ENCODE results near the gene NEMP1. TPM values are rescaled to one million over a fixed set of nuclear protein-coding genes. Genes with fewer than 3 reads are reported as not detected.
A peak's percentile ranks its signal among the peaks of the same experiment; 100 is the strongest.

Gene NEMP1
- total and polyA plus RNA-seq, 2 of the 13 experiments (the other 11 are each of a cell fraction or from before 2014, with no cell fraction given) = 11.4 to 12.9 TPM

DNA sequence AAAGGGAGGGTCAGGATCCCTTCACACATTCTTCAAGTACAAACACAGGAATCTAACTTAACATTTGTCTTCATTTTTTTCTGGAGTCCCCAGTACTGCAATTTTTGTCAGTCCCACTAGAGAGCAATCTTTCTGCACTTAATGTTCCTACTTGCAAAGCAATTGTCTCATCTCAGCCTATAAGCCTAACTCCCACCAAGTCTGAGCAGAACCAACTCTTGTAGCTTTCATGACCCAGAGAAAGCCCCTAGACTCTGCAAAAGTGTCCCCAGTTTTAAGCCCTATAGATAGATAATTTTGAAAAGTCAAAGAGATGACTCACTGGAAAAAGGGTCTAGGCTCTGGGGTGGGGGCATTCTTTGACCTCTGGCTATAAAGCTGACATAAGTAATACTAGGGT lies 70.4 kb downstream of the NEMP1 start:
- peaks cover 14% of the 10 kb centered on the region for H3K79me2 ChIP-seq (ENCODE audit: insufficient read depth, low read length)
- H3K36me3 ChIP-seq (replicated peaks in 1 of 2; ENCODE audit: control insufficient read depth in 1 of 2, insufficient read depth in 2 of 2, low read length in 2 of 2) = peaks cover 6 to 16% of the 10 kb centered on the region in 2 experiments
- H4K20me1 ChIP-seq (ENCODE audit: insufficient read depth, low read length) = no peaks in the 10 kb centered on the region
- no peaks in the 10 kb centered on the region for H3K9me3 ChIP-seq (ENCODE audit: low read length)
- POLR2A ChIA-PET = interaction anchor here (1.1 to 1.7 kb wide), 2 partner anchors 10 to 41 kb away, joined by 5 to 7 read pairs; no protein-coding TSS in a partner anchor
- DNase-seq (ENCODE audit: low spot score) (peak; percentile 59), FAIRE-seq (peak; percentile 85), ATAC-seq (peak; percentile 49)
- H3K9ac ChIP-seq (ENCODE audit: insufficient read depth, low read depth, low read length) = no peak overlapping the region
- BruUV-seq (replicated peaks) = no TSS peak
- H3K4me2 ChIP-seq (ENCODE audit: low read depth, low read length) = peak overlapping the region; percentile 66; the same call in 1 of the 2 replicates
- H3K4me3 ChIP-seq (replicated peaks in 1 of 3; ENCODE audit: insufficient read depth in 1 of 3, low read depth in 2 of 3, low read length in 3 of 3) = no peak overlapping the region
- H3K27me3 ChIP-seq (ENCODE audit: control insufficient read depth in 1 of 2, insufficient read depth in 2 of 2, low read length in 2 of 2) = peaks cover 3 to 9% of the 10 kb centered on the region in 2 experiments; a peak in 3 of 5 replicates
- CTCF ChIA-PET (ENCODE audit: low intra/inter-chr PET ratio, low total read pairs) = interaction anchor here (1.1 to 4.6 kb wide), 3 partner anchors 54 to 104 kb away, joined by 3 to 72 read pairs (median 4); no protein-coding TSS in a partner anchor
- no peak overlapping the region for H2AFZ ChIP-seq (ENCODE audit: low read length)
- H3K4me1 ChIP-seq (ENCODE audit: insufficient read depth, low read length) = peaks cover 42% of the 10 kb centered on the region
- in situ Hi-C loops (cut with HindIII; ENCODE audit: extremely low pct_ligation_motif_present, low pct_unique_long_range_greater_than_20kb) (loop anchor here (5.0 kb wide), 2 partner anchors 44 to 104 kb away; partner anchors contain the start of genes MYO1A and STAT6), intact Hi-C loops (cut with micrococcal nuclease; ENCODE audit: unreplicated experiment) (loop anchor here (1.0 to 2.0 kb wide), 2 partner anchors 54 to 105 kb away; no protein-coding TSS in a partner anchor)
- H3K27ac ChIP-seq (ENCODE audit: extremely low read length, insufficient read depth, low read length) = no peak overlapping the region
- TF ChIP-seq, protein P1, sequence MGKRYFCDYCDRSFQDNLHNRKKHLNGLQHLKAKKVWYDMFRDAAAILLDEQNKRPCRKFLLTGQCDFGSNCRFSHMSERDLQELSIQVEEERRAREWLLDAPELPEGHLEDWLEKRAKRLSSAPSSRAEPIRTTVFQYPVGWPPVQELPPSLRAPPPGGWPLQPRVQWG (CRISPR knock-in tag; IDR thresholded peaks at IDR 0.05; ENCODE audit: borderline replicate concordance, low read depth) = no peak
- TF ChIP-seq EP300 (IDR thresholded peaks at IDR 0.05; ENCODE audit: low read depth in 2 of 2, low read length in 2 of 2) (no peak), EP300 (CRISPR knock-in tag; IDR thresholded peaks at IDR 0.05; ENCODE audit: borderline replicate concordance) (no peak), ZNF672 (CRISPR knock-in tag; IDR thresholded peaks at IDR 0.05) (no peak), REPIN1 (CRISPR knock-in tag; IDR thresholded peaks at IDR 0.05; ENCODE audit: borderline replicate concordance, low read depth) (no peak), NFYC (CRISPR knock-in tag; IDR thresholded peaks at IDR 0.05) (no peak), ZSCAN22 (CRISPR knock-in tag; IDR thresholded peaks at IDR 0.05) (no peak), KLF15 (CRISPR knock-in tag; IDR thresholded peaks at IDR 0.05; ENCODE audit: borderline replicate concordance) (no peak), STAG1 (CRISPR knock-in tag; IDR thresholded peaks at IDR 0.05) (peak; percentile 77), MTA3 (CRISPR knock-in tag; IDR thresholded peaks at IDR 0.05) (no peak)
- TF ChIP-seq, protein P2, sequence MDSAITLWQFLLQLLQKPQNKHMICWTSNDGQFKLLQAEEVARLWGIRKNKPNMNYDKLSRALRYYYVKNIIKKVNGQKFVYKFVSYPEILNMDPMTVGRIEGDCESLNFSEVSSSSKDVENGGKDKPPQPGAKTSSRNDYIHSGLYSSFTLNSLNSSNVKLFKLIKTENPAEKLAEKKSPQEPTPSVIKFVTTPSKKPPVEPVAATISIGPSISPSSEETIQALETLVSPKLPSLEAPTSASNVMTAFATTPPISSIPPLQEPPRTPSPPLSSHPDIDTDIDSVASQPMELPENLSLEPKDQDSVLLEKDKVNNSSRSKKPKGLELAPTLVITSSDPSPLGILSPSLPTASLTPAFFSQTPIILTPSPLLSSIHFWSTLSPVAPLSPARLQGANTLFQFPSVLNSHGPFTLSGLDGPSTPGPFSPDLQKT (CRISPR knock-in tag; IDR thresholded peaks at IDR 0.05; ENCODE audit: borderline replicate concordance) = no peak
- TF ChIP-seq, protein P3, sequence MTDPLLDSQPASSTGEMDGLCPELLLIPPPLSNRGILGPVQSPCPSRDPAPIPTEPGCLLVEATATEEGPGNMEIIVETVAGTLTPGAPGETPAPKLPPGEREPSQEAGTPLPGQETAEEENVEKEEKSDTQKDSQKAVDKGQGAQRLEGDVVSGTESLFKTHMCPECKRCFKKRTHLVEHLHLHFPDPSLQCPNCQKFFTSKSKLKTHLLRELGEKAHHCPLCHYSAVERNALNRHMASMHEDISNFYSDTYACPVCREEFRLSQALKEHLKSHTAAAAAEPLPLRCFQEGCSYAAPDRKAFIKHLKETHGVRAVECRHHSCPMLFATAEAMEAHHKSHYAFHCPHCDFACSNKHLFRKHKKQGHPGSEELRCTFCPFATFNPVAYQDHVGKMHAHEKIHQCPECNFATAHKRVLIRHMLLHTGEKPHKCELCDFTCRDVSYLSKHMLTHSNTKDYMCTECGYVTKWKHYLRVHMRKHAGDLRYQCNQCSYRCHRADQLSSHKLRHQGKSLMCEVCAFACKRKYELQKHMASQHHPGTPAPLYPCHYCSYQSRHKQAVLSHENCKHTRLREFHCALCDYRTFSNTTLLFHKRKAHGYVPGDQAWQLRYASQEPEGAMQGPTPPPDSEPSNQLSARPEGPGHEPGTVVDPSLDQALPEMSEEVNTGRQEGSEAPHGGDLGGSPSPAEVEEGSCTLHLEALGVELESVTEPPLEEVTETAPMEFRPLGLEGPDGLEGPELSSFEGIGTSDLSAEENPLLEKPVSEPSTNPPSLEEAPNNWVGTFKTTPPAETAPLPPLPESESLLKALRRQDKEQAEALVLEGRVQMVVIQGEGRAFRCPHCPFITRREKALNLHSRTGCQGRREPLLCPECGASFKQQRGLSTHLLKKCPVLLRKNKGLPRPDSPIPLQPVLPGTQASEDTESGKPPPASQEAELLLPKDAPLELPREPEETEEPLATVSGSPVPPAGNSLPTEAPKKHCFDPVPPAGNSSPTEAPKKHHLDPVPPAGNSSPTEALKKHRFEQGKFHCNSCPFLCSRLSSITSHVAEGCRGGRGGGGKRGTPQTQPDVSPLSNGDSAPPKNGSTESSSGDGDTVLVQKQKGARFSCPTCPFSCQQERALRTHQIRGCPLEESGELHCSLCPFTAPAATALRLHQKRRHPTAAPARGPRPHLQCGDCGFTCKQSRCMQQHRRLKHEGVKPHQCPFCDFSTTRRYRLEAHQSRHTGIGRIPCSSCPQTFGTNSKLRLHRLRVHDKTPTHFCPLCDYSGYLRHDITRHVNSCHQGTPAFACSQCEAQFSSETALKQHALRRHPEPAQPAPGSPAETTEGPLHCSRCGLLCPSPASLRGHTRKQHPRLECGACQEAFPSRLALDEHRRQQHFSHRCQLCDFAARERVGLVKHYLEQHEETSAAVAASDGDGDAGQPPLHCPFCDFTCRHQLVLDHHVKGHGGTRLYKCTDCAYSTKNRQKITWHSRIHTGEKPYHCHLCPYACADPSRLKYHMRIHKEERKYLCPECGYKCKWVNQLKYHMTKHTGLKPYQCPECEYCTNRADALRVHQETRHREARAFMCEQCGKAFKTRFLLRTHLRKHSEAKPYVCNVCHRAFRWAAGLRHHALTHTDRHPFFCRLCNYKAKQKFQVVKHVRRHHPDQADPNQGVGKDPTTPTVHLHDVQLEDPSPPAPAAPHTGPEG (CRISPR knock-in tag; IDR thresholded peaks at IDR 0.05) = no peak
- TF ChIP-seq, protein P4, sequence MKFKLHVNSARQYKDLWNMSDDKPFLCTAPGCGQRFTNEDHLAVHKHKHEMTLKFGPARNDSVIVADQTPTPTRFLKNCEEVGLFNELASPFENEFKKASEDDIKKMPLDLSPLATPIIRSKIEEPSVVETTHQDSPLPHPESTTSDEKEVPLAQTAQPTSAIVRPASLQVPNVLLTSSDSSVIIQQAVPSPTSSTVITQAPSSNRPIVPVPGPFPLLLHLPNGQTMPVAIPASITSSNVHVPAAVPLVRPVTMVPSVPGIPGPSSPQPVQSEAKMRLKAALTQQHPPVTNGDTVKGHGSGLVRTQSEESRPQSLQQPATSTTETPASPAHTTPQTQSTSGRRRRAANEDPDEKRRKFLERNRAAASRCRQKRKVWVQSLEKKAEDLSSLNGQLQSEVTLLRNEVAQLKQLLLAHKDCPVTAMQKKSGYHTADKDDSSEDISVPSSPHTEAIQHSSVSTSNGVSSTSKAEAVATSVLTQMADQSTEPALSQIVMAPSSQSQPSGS (CRISPR knock-in tag; IDR thresholded peaks at IDR 0.05) = no peak
- TF ChIP-seq, protein P5, sequence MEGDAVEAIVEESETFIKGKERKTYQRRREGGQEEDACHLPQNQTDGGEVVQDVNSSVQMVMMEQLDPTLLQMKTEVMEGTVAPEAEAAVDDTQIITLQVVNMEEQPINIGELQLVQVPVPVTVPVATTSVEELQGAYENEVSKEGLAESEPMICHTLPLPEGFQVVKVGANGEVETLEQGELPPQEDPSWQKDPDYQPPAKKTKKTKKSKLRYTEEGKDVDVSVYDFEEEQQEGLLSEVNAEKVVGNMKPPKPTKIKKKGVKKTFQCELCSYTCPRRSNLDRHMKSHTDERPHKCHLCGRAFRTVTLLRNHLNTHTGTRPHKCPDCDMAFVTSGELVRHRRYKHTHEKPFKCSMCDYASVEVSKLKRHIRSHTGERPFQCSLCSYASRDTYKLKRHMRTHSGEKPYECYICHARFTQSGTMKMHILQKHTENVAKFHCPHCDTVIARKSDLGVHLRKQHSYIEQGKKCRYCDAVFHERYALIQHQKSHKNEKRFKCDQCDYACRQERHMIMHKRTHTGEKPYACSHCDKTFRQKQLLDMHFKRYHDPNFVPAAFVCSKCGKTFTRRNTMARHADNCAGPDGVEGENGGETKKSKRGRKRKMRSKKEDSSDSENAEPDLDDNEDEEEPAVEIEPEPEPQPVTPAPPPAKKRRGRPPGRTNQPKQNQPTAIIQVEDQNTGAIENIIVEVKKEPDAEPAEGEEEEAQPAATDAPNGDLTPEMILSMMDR (CRISPR knock-in tag; IDR thresholded peaks at IDR 0.05) = peak; percentile 79

Data from HepG2 (cell line).